NAMALWA (cell line): ENCODE data around the gene C10orf143.
"Not testable (repeated sequence)": the region's sequence is repeated elsewhere in the genome, so short reads cannot be mapped to it uniquely, and the experiment has no call there.

Source experiments
- DNase-seq: peaks from one replicate; pipeline ENCODE4 v3.0.0-alpha.2; 2015; ENCODE audit warnings: low spot score

C10orf143 gene

GRCh38 chr10:130111113-130111851 is 652 bp upstream of the C10orf143 start:
- peak; percentile 98 for DNase-seq

GRCh38 chr10:130109796-130110245 is 809 bp downstream of the C10orf143 start:
- peak; percentile 89 for DNase-seq

- DNase-seq, result peak; percentile 7
Observed at GRCh38 chr10:130108934-130109604, 1.6 kb downstream of the C10orf143 start.

GRCh38 chr10:130108146-130108545 is 2.5 kb downstream of the C10orf143 start:
- DNase-seq, result not testable (repeated sequence)

- no peak for DNase-seq
Observed at GRCh38 chr10:130105724-130106123, 4.9 kb downstream of the C10orf143 start.

GRCh38 chr10:130099344-130099743 is 11.3 kb downstream of the C10orf143 start:
- no peak for DNase-seq

- DNase-seq, result not testable (repeated sequence)
Observed at GRCh38 chr10:130090565-130090964, 20.1 kb downstream of the C10orf143 start.

- DNase-seq, result no peak
Observed at GRCh38 chr10:130080461-130080814, 30.2 kb downstream of the C10orf143 start.

GRCh38 chr10:130079614-130080460 is 30.8 kb downstream of the C10orf143 start:
- no peak for DNase-seq

- no peak for DNase-seq
Observed at GRCh38 chr10:130078120-130078519, 32.5 kb downstream of the C10orf143 start.

GRCh38 chr10:130076681-130077080 is 33.9 kb downstream of the C10orf143 start:
- no peak for DNase-seq

- no peak for DNase-seq
Observed at GRCh38 chr10:130074639-130075038, 36.0 kb downstream of the C10orf143 start.

- no peak for DNase-seq
Observed at GRCh38 chr10:130073912-130074311, 36.7 kb downstream of the C10orf143 start.

GRCh38 chr10:130072247-130072646 is 38.4 kb downstream of the C10orf143 start:
- no peak for DNase-seq

GRCh38 chr10:130067893-130068292 is 42.7 kb downstream of the C10orf143 start:
- no peak for DNase-seq

GRCh38 chr10:130066743-130067142 is 43.9 kb downstream of the C10orf143 start:
- peak; percentile 8 for DNase-seq

GRCh38 chr10:130065251-130065650 is 45.4 kb downstream of the C10orf143 start:
- DNase-seq, result no peak

GRCh38 chr10:130064783-130065182 is 45.8 kb downstream of the C10orf143 start:
- DNase-seq, result no peak

- no peak for DNase-seq
Observed at GRCh38 chr10:130062976-130063375, 47.7 kb downstream of the C10orf143 start.

- no peak for DNase-seq
Observed at GRCh38 chr10:130062201-130062600, 48.4 kb downstream of the C10orf143 start.

GRCh38 chr10:130061760-130062159 is 48.9 kb downstream of the C10orf143 start:
- no peak for DNase-seq

GRCh38 chr10:130054021-130054420 is 56.6 kb downstream of the C10orf143 start:
- no peak for DNase-seq

GRCh38 chr10:130053561-130053960 is 57.1 kb downstream of the C10orf143 start:
- DNase-seq, result no peak
